HL-60/S4 (cell line): ENCODE results near the gene PHACTR1.

Experiments used
- in situ Hi-C: fragments of 300-500 bp; cut with MboI; formaldehyde crosslinking; loops from 2 replicates; pipeline ENCODE4 v1.14.3; 2022; ENCODE audit warnings: low sequenced_read_pairs

Gene PHACTR1

GRCh38 chr6:13012296-13012695 is 295.7 kb downstream of the PHACTR1 start:
- in situ Hi-C loops = no loop called here

- in situ Hi-C loops = no loop called here
These were observed 296.6 kb downstream of the PHACTR1 start for GRCh38 chr6:13012977-13013680.

GRCh38 chr6:13013681-13014503 is 297.3 kb downstream of the PHACTR1 start:
- in situ Hi-C loops = no loop called here

GRCh38 chr6:13014504-13015378 is 298.2 kb downstream of the PHACTR1 start:
- in situ Hi-C loops = no loop called here

GRCh38 chr6:13015379-13015681 is 298.8 kb downstream of the PHACTR1 start:
- in situ Hi-C loops = no loop called here

GRCh38 chr6:13024616-13025015 is 308.0 kb downstream of the PHACTR1 start:
- in situ Hi-C loops = no loop called here

GRCh38 chr6:13025893-13026499 is 309.4 kb downstream of the PHACTR1 start:
- in situ Hi-C loops = no loop called here

GRCh38 chr6:13026557-13026956 is 310.0 kb downstream of the PHACTR1 start:
- in situ Hi-C loops = no loop called here

- in situ Hi-C loops = no loop called here
These were observed 310.6 kb downstream of the PHACTR1 start for GRCh38 chr6:13027207-13027606.

- in situ Hi-C loops = no loop called here
These were observed 313.8 kb downstream of the PHACTR1 start for GRCh38 chr6:13030396-13030795.

GRCh38 chr6:13032566-13032965 is 316.0 kb downstream of the PHACTR1 start:
- in situ Hi-C loops = no loop called here

- in situ Hi-C loops = no loop called here
These were observed 316.6 kb downstream of the PHACTR1 start for GRCh38 chr6:13033145-13033544.

GRCh38 chr6:13034316-13034715 is 317.7 kb downstream of the PHACTR1 start:
- in situ Hi-C loops = no loop called here

GRCh38 chr6:13035606-13036005 is 319.0 kb downstream of the PHACTR1 start:
- in situ Hi-C loops = no loop called here

GRCh38 chr6:13038315-13038714 is 321.7 kb downstream of the PHACTR1 start:
- in situ Hi-C loops = no loop called here

- in situ Hi-C loops = no loop called here
These were observed 322.2 kb downstream of the PHACTR1 start for GRCh38 chr6:13038741-13039190.

GRCh38 chr6:13044390-13044789 is 327.8 kb downstream of the PHACTR1 start:
- in situ Hi-C loops = no loop called here

GRCh38 chr6:13044896-13045295 is 328.3 kb downstream of the PHACTR1 start:
- in situ Hi-C loops = no loop called here

- in situ Hi-C loops = no loop called here
These were observed 329.1 kb downstream of the PHACTR1 start for GRCh38 chr6:13045676-13046075.

GRCh38 chr6:13046084-13046483 is 329.5 kb downstream of the PHACTR1 start:
- in situ Hi-C loops = no loop called here

- in situ Hi-C loops = no loop called here
These were observed 331.5 kb downstream of the PHACTR1 start for GRCh38 chr6:13048113-13048512.
